Activated CD4-positive, alpha-beta T cell treated with anti-CD3 and anti-CD28 coated beads, Interleukin-2, amount 10 ng/mL, durations not matched to agents 7 days and 5 days (primary cell): ENCODE measurements around the gene RAPGEF1. TPM values are rescaled to one million over a fixed set of nuclear protein-coding genes. Genes with fewer than 3 reads are reported as not detected.

ENCODE experiments used
- CTCF ChIA-PET: fragments of 350-600 bp; sonication (Branson Sonifier 250); formaldehyde crosslinking; loops from one replicate; lab custom pipeline; 2021; ENCODE audit warnings: antibody characterized with exemption; lab: Charles Lee
- POLR2A ChIA-PET: fragments of 350-600 bp; sonication (Branson Sonifier 250); formaldehyde crosslinking; loops from one replicate; lab custom pipeline; 2021; ENCODE audit warnings: antibody characterized with exemption; lab: Charles Lee
- DNase-seq: peaks from one replicate; pipeline ENCODE4 v3.0.0-alpha.2; 2020
- H3K27ac Mint-ChIP-seq: one replicate; pipeline ENCODE4 v1.8.0; 2021; ENCODE audit warnings: mild to moderate bottlenecking, moderate library complexity, mixed read lengths
- H3K27me3 Mint-ChIP-seq: one replicate; pipeline ENCODE4 v1.8.0; 2021; ENCODE audit warnings: mixed read lengths
- H3K36me3 Mint-ChIP-seq: one replicate; pipeline ENCODE4 v1.8.0; 2021; ENCODE audit warnings: low read depth, mixed read lengths
- H3K4me1 Mint-ChIP-seq: one replicate; pipeline ENCODE4 v1.8.0; 2021; ENCODE audit warnings: mixed read lengths
- H3K4me3 Mint-ChIP-seq: one replicate; pipeline ENCODE4 v1.8.0; 2021; ENCODE audit warnings: mild to moderate bottlenecking, moderate library complexity, mixed read lengths
- H3K9me3 Mint-ChIP-seq: one replicate; pipeline ENCODE4 v1.8.0; 2021; ENCODE audit warnings: mixed read lengths
- total RNA-seq, 2 experiments: library from RNA; stranded (reverse); gene quantifications; one replicate each; pipeline ENCODE4 v1.2.3, GENCODE V29; 2021

The RAPGEF1 gene
- total RNA-seq, 2 experiments from 2014 or later, result 128 to 129 TPM

GRCh38 chr9:131595696-131596429 lies 144.0 kb downstream of the RAPGEF1 start:
- CTCF ChIA-PET, result interaction anchor here (1.3 kb wide), 1 partner anchor 136 kb away, joined by 3 read pairs; no protein-coding TSS in a partner anchor
- POLR2A ChIA-PET, result no interaction called here
- Mint-ChIP-seq H3K4me1 (peaks cover 13% of the 10 kb centered on the region), H3K4me3 (no peak overlapping the region), H3K27ac (no peak overlapping the region), H3K9me3 (no peaks in the 10 kb centered on the region), H3K27me3 (no peaks in the 10 kb centered on the region), H3K36me3 (peaks cover 28% of the 10 kb centered on the region)
- no peak for DNase-seq

GRCh38 chr9:131594906-131595665 lies 144.8 kb downstream of the RAPGEF1 start:
- POLR2A ChIA-PET, result no interaction called here
- Mint-ChIP-seq H3K36me3 (peaks cover 27% of the 10 kb centered on the region), H3K9me3 (no peaks in the 10 kb centered on the region), H3K4me3 (no peak overlapping the region), H3K27ac (peak overlapping the region; percentile 66), H3K27me3 (no peaks in the 10 kb centered on the region), H3K4me1 (peaks cover 21% of the 10 kb centered on the region)
- CTCF ChIA-PET, result interaction anchor here (1.0 kb wide), 1 partner anchor 141 kb away, joined by 3 read pairs; no protein-coding TSS in a partner anchor
- no peak for DNase-seq

- Mint-ChIP-seq H3K36me3 (peaks cover 26% of the 10 kb centered on the region), H3K27me3 (no peaks in the 10 kb centered on the region), H3K4me1 (peaks cover 28% of the 10 kb centered on the region), H3K27ac (no peak overlapping the region), H3K9me3 (no peaks in the 10 kb centered on the region), H3K4me3 (no peak overlapping the region)
- ChIA-PET CTCF (interaction anchor here (0.7 to 4.2 kb wide), 4 partner anchors 19 to 161 kb away, joined by 3 to 62 read pairs (median 4); partner anchors contain the start of gene RAPGEF1), POLR2A (no interaction called here)
- DNase-seq, result no peak
These were observed 145.8 kb downstream of the RAPGEF1 start for GRCh38 chr9:131593936-131594665.

- Mint-ChIP-seq H3K4me3 (no peak overlapping the region), H3K4me1 (peaks cover 28% of the 10 kb centered on the region), H3K9me3 (no peaks in the 10 kb centered on the region), H3K36me3 (peaks cover 23% of the 10 kb centered on the region), H3K27me3 (no peaks in the 10 kb centered on the region), H3K27ac (peak overlapping the region; percentile 58)
- no peak for DNase-seq
- ChIA-PET CTCF (interaction anchor here (0.7 to 4.2 kb wide), 4 partner anchors 20 to 162 kb away, joined by 3 to 62 read pairs (median 10); partner anchors contain the start of gene RAPGEF1), POLR2A (no interaction called here)
These were observed 146.6 kb downstream of the RAPGEF1 start for GRCh38 chr9:131593091-131593820.

GRCh38 chr9:131591845-131592208 lies 148.0 kb downstream of the RAPGEF1 start:
- ChIA-PET POLR2A (no interaction called here), CTCF (interaction anchor here (0.5 to 4.2 kb wide), 20 partner anchors 8 to 454 kb away, joined by 3 to 62 read pairs (median 4); partner anchors contain the start of gene RAPGEF1)
- no peak overlapping the region for H3K4me3 Mint-ChIP-seq
- no peaks in the 10 kb centered on the region for H3K9me3 Mint-ChIP-seq
- no peaks in the 10 kb centered on the region for H3K27me3 Mint-ChIP-seq
- DNase-seq, result no peak
- H3K4me1 Mint-ChIP-seq, result peaks cover 36% of the 10 kb centered on the region
- peak overlapping the region; percentile 37 for H3K27ac Mint-ChIP-seq
- H3K36me3 Mint-ChIP-seq, result peaks cover 22% of the 10 kb centered on the region

GRCh38 chr9:131590907-131591844 lies 148.7 kb downstream of the RAPGEF1 start:
- ChIA-PET CTCF (interaction anchor here (0.5 to 4.2 kb wide), 22 partner anchors 9 to 453 kb away, joined by 3 to 62 read pairs (median 4); partner anchors contain the start of gene RAPGEF1), POLR2A (no interaction called here)
- Mint-ChIP-seq H3K36me3 (peaks cover 20% of the 10 kb centered on the region), H3K27ac (peak overlapping the region; percentile 82), H3K4me1 (peaks cover 42% of the 10 kb centered on the region), H3K27me3 (no peaks in the 10 kb centered on the region), H3K4me3 (no peak overlapping the region), H3K9me3 (no peaks in the 10 kb centered on the region)
- DNase-seq, result peak; percentile 81

GRCh38 chr9:131590449-131590848 lies 149.4 kb downstream of the RAPGEF1 start:
- CTCF ChIA-PET, result interaction anchor here (0.6 to 4.2 kb wide), 10 partner anchors 11 to 163 kb away, joined by 4 to 62 read pairs (median 8); partner anchors contain the start of gene RAPGEF1
- DNase-seq, result peak; percentile 50
- no peaks in the 10 kb centered on the region for H3K27me3 Mint-ChIP-seq
- H3K4me1 Mint-ChIP-seq, result peaks cover 49% of the 10 kb centered on the region
- no peaks in the 10 kb centered on the region for H3K9me3 Mint-ChIP-seq
- peak overlapping the region; percentile 82 for H3K27ac Mint-ChIP-seq
- POLR2A ChIA-PET, result no interaction called here
- peaks cover 19% of the 10 kb centered on the region for H3K36me3 Mint-ChIP-seq
- H3K4me3 Mint-ChIP-seq, result peak overlapping the region; percentile 28

GRCh38 chr9:131589993-131590392 lies 149.9 kb downstream of the RAPGEF1 start:
- ChIA-PET POLR2A (no interaction called here), CTCF (interaction anchor here (1.5 to 4.2 kb wide), 5 partner anchors 10 to 163 kb away, joined by 6 to 62 read pairs (median 10); partner anchors contain the start of gene RAPGEF1)
- H3K36me3 Mint-ChIP-seq, result peaks cover 22% of the 10 kb centered on the region
- peaks cover 54% of the 10 kb centered on the region for H3K4me1 Mint-ChIP-seq
- no peaks in the 10 kb centered on the region for H3K27me3 Mint-ChIP-seq
- H3K9me3 Mint-ChIP-seq, result no peaks in the 10 kb centered on the region
- peak overlapping the region; percentile 82 for H3K27ac Mint-ChIP-seq
- no peak for DNase-seq
- peak overlapping the region; percentile 28 for H3K4me3 Mint-ChIP-seq

- peaks cover 28% of the 10 kb centered on the region for H3K36me3 Mint-ChIP-seq
- no peak overlapping the region for H3K4me3 Mint-ChIP-seq
- no peak for DNase-seq
- POLR2A ChIA-PET, result no interaction called here
- peaks cover 62% of the 10 kb centered on the region for H3K4me1 Mint-ChIP-seq
- CTCF ChIA-PET, result interaction anchor here (1.0 to 1.5 kb wide), 3 partner anchors 150 to 164 kb away, joined by 4 to 6 read pairs (median 5); no protein-coding TSS in a partner anchor
- no peaks in the 10 kb centered on the region for H3K9me3 Mint-ChIP-seq
- no peak overlapping the region for H3K27ac Mint-ChIP-seq
- H3K27me3 Mint-ChIP-seq, result no peaks in the 10 kb centered on the region
These were observed 150.7 kb downstream of the RAPGEF1 start for GRCh38 chr9:131589124-131589711.

GRCh38 chr9:131588396-131588795 lies 151.5 kb downstream of the RAPGEF1 start:
- no peaks in the 10 kb centered on the region for H3K9me3 Mint-ChIP-seq
- H3K27ac Mint-ChIP-seq, result peak overlapping the region; percentile 25
- no peak for DNase-seq
- H3K36me3 Mint-ChIP-seq, result peaks cover 32% of the 10 kb centered on the region
- CTCF ChIA-PET, result interaction anchor here (0.9 to 1.2 kb wide), 4 partner anchors 151 to 156 kb away, joined by 3 to 5 read pairs (median 4); partner anchors contain the start of gene RAPGEF1
- no peaks in the 10 kb centered on the region for H3K27me3 Mint-ChIP-seq
- H3K4me1 Mint-ChIP-seq, result peaks cover 64% of the 10 kb centered on the region
- H3K4me3 Mint-ChIP-seq, result no peak overlapping the region
- POLR2A ChIA-PET, result no interaction called here
